ENCODE measurements around the gene SCFD2. TPM values are rescaled to one million over a fixed set of nuclear protein-coding genes. Genes with fewer than 3 reads are reported as not detected.

SCFD2 gene
- total and polyA plus RNA-seq, 2 of the 8 experiments (the other 6 are each of a cell fraction or from before 2014, with no cell fraction given): 6.2 to 10.2 TPM

DNA sequence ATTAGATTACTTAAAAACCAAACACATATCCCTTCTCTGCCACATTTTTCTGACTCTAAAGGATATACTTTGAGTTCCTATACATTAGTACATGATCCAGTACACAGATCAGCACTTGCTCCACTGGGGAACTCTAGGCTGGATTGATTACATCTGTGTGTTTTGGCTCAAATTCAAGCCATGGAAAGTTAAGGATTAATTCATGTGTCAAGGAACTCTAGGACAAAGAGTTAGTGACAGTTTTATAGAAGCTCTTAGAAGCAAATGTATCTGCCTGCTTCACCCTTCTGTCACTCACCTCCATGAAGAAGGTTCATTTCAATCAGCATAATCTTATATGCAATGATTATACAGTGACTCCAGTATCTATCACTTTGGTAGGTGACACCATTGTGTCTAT lies 43.2 kb downstream of the SCFD2 start:
- TF ChIP-seq TAF1 (IDR thresholded peaks at IDR 0.05; ENCODE audit: low read depth, low read length) (no peak), MAFK (IDR thresholded peaks at IDR 0.05; ENCODE audit: low read depth, low read length) (no peak), KDM1A (IDR thresholded peaks at IDR 0.05; ENCODE audit: borderline replicate concordance, low read length) (no peak), ATF3 (IDR thresholded peaks at IDR 0.05; ENCODE audit: insufficient read depth, low read depth, low read length) (no peak), HDAC6 (IDR thresholded peaks at IDR 0.05; ENCODE audit: low read depth, low read length) (no peak), POLR2AphosphoS5 (IDR thresholded peaks at IDR 0.05; ENCODE audit: low read depth, low read length) (no peak), TEAD4 (IDR thresholded peaks at IDR 0.05; ENCODE audit: low read depth, low read length) (no peak), SRF (IDR thresholded peaks at IDR 0.05; ENCODE audit: low read depth, low read length) (no peak), KDM5A (IDR thresholded peaks at IDR 0.05; ENCODE audit: low read length) (no peak), POU5F1 (IDR thresholded peaks at IDR 0.05; ENCODE audit: low read depth, low read length) (no peak), YY1 (IDR thresholded peaks at IDR 0.05; ENCODE audit: low read depth, low read length) (no peak), CBX5 (IDR thresholded peaks at IDR 0.05; ENCODE audit: low read depth, low read length) (no peak), SIRT6 (IDR thresholded peaks at IDR 0.05; ENCODE audit: low read length) (no peak), CEBPB (IDR thresholded peaks at IDR 0.05; ENCODE audit: low read depth, low read length) (no peak), RAD21 (IDR thresholded peaks at IDR 0.05 in 1 of 2, conservative IDR thresholded peaks at IDR 0.05 in 1 of 2; ENCODE audit: low read depth in 2 of 2, low read length in 2 of 2) (no peak)
- no peak overlapping the region for H4K8ac ChIP-seq (ENCODE audit: extremely low read depth, insufficient read depth, low read length)
- H4K91ac ChIP-seq (replicated peaks; ENCODE audit: insufficient read length, low read length): no peak overlapping the region
- ChIA-PET POLR2A (ENCODE audit: partially characterized antibody) (no interaction called here), CTCF (ENCODE audit: partially characterized antibody) (interaction anchor here (0.6 to 1.2 kb wide), 2 partner anchors 89 to 911 kb away, joined by 3 read pairs; no protein-coding TSS in a partner anchor)
- H2BK12ac ChIP-seq (ENCODE audit: low read depth, low read length): no peak overlapping the region
- no peak overlapping the region for H3K14ac ChIP-seq (ENCODE audit: insufficient read length)
- no peak overlapping the region for H3K18ac ChIP-seq (ENCODE audit: extremely low read depth, low read length)
- no peak overlapping the region for H4K5ac ChIP-seq (ENCODE audit: insufficient read length, low read depth, low read length)
- H3K9ac ChIP-seq (replicated peaks in 1 of 4; ENCODE audit: extremely low read depth in 1 of 4, low read depth in 3 of 4, low read length in 3 of 4): no peak overlapping the region
- H4K20me1 ChIP-seq (replicated peaks in 1 of 2; ENCODE audit: control insufficient read depth in 1 of 2, insufficient read depth in 2 of 2, low read length in 2 of 2): no peaks in the 10 kb centered on the region
- no peak overlapping the region for H3K4me3 ChIP-seq (ENCODE audit: extremely low read depth in 1 of 4, insufficient read depth in 2 of 4, low read depth in 3 of 4, low read length in 4 of 4)
- H2AFZ ChIP-seq (ENCODE audit: low read length): no peak overlapping the region
- no peaks in the 10 kb centered on the region for H3K23me2 ChIP-seq (ENCODE audit: low read depth, low read length)
- no peaks in the 10 kb centered on the region for H3K79me2 ChIP-seq (ENCODE audit: control insufficient read depth in 1 of 2, insufficient read depth in 2 of 2, low read length in 2 of 2)
- no peak overlapping the region for H2AK5ac ChIP-seq (ENCODE audit: low read depth, low read length)
- no peak overlapping the region for H2BK15ac ChIP-seq (ENCODE audit: low read length)
- H3K56ac ChIP-seq (replicated peaks; ENCODE audit: insufficient read length, low read depth, low read length): no peak overlapping the region
- H3K4me2 ChIP-seq (ENCODE audit: insufficient read depth in 1 of 2, low read depth in 2 of 2, low read length in 2 of 2): no peak overlapping the region
- peaks cover 0 to 5% (median 4%) of the 10 kb centered on the region in 4 experiments; a peak in 4 of 7 replicates for H3K4me1 ChIP-seq (replicated peaks in 1 of 4; ENCODE audit: control insufficient read depth in 3 of 4, insufficient read depth in 4 of 4, low read length in 3 of 4)
- no peak overlapping the region for H3K27ac ChIP-seq (ENCODE audit: low read depth, low read length)
- no peak overlapping the region for H3K23ac ChIP-seq (ENCODE audit: insufficient read length)
- FAIRE-seq (no peak), DNase-seq (ENCODE audit: low read depth in 1 of 2, low spot score in 2 of 2) (no peak)
- H2BK20ac ChIP-seq (ENCODE audit: low read length): no peak overlapping the region
- H3K4ac ChIP-seq (replicated peaks; ENCODE audit: insufficient read length, low read depth, low read length): no peak overlapping the region
- H2BK5ac ChIP-seq (ENCODE audit: low read depth, low read length): no peak overlapping the region
- H3K79me1 ChIP-seq (ENCODE audit: low read depth, low read length): no peaks in the 10 kb centered on the region
- no peaks in the 10 kb centered on the region for H3K9me3 ChIP-seq (ENCODE audit: insufficient read depth in 2 of 2, low read depth in 1 of 2, low read length in 1 of 2)
- no peak overlapping the region for H2BK120ac ChIP-seq (replicated peaks; ENCODE audit: low read depth, low read length)
- H3K27me3 ChIP-seq (replicated peaks in 1 of 4; ENCODE audit: control insufficient read depth in 3 of 4, extremely low read depth in 1 of 4, insufficient read depth in 3 of 4, low read length in 3 of 4): no peaks in the 10 kb centered on the region
- no peaks in the 10 kb centered on the region for H3K36me3 ChIP-seq (ENCODE audit: control insufficient read depth in 2 of 4, insufficient read depth in 4 of 4, low read length in 3 of 4)

Measured in H1 (cell line).